HG03196 (cell line): ENCODE measurements around the gene ZNF217.
"Not testable (repeated sequence)": the region's sequence is repeated elsewhere in the genome, so short reads cannot be mapped to it uniquely, and the experiment has no call there.

Source experiments
- ATAC-seq: cut with Tn5 transposase; IDR thresholded peaks from one replicate; pipeline ENCODE4 v1.9.1; 2021; ENCODE audit not compliant: unreplicated experiment

The ZNF217 gene

GRCh38 chr20:53598140-53599043, 4.8 kb upstream of the ZNF217 start:
- no peak for ATAC-seq

DNA sequence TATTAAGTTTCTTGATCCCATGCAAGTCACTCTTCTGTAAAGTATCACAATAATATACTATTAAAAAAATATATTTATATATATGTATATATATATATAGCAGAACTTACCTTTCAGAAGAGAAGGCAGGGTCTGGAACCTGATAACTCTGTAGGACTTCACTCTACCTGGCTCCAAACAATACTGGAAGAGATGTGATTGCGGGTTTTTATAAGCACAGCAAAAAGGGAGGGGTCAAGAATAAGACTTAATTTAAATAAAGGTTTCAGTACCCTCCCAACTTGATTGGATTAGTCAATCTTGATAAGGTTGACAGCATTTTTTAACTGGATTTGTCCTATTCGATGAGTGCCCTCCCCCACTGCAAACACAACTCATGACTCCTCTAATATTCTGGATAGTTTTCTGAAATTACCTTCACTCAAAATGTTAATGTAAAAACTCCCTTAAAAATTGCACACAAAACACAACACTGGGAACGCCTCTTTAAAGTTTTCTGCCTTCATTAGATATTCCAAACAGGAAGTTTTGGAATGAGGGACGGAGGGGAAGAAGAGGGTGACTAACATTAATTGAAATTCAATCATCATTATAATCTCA, 4.0 kb upstream of the ZNF217 start:
- ATAC-seq = no peak

DNA sequence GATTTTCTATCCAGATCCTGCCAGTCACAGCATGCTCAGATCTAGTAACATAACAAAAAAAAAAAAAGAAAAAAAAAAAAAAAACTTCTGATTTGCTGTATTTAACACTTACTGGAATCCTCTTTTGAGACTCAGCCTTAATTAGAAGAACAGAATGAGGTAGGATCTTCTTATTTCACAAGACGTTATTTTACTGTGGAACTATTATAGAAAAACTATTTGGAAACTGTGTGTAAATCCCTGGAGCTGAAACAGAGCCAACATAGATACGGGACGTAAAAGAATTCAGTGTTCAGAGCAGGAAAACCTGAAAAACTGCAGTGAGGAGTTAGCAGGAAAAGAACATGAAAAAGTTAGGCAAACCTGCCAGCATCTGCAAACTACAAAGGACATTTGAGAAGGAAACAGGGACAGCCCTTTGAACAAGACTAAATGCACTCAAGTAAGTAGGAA, 3.4 kb upstream of the ZNF217 start:
- no peak for ATAC-seq

- not testable (repeated sequence) for ATAC-seq
Observed at GRCh38 chr20:53596189-53597001, 2.8 kb upstream of the ZNF217 start.

GRCh38 chr20:53595742-53596141, 2.1 kb upstream of the ZNF217 start:
- ATAC-seq = not testable (repeated sequence)

DNA sequence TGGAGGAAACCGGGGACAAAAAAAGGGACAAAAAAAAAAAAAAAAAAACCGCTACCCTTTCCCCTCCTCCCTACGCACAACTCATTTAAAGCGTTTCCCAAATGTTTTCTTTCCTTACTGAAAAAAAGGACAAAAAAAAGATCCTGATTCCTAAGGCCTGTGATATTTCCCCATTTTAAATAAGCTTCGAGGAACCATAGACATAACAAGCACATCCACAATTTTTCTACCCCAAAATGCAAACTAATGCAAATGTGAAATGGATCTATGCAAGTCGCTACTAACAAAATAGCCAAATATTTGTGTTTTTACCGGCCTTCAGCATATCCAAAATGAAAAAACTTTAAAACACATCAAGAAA, 1.4 kb upstream of the ZNF217 start:
- no peak for ATAC-seq

- peak; percentile 63 for ATAC-seq
Observed at GRCh38 chr20:53594068-53595017, 704 bp upstream of the ZNF217 start.

DNA sequence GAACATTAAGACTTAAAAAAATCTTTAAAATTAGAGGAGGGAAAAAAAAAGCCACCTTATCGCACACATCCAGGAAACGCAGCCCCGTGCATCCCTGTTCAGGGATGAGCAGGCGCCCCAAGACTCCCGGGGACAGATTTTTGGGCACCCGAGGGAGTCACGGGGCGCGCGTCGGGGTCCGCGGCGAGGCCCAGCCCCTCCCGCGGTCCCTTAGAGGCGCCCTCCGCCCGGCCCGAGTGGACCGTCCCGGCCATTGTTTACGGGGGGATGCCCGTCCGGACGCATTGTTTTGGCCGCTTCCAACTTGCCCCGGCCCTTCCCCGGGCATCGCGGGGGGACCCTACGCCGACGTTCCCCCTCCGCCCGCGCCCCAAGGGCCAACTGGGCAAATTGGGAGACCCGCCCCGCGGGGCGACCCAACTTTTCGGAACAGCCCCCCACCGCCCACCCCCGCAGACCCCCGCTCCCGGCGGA, 610 bp downstream of the ZNF217 start:
- peak; percentile 10 for ATAC-seq

- ATAC-seq = not testable (repeated sequence)
Observed at GRCh38 chr20:53592454-53592991, 1.1 kb downstream of the ZNF217 start.

DNA sequence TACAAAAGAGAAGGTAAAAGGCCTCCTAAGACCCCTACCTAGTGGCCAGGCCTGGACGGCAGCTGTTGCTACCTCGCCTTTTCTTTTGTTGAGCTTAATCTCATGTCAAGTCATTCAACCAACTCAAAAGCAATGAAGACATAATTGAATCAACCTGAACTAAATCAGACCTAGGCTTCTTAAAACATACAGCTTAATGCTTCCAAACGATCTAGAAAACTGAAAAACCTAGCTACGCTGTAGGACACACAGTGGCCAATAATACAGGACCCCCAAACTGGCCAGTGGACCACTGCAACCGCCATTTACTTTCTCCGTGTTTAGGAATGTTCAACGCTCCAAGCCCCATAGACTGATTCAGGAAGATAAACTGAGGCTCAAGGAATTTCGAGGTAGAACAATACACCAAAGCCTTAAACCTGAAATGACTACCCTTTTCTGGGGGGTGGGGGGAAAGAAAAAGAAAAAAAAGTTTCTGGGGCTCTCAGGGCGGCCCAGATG, 1.6 kb downstream of the ZNF217 start:
- ATAC-seq = not testable (repeated sequence)

GRCh38 chr20:53591206-53591741, 2.4 kb downstream of the ZNF217 start:
- ATAC-seq = not testable (repeated sequence)

DNA sequence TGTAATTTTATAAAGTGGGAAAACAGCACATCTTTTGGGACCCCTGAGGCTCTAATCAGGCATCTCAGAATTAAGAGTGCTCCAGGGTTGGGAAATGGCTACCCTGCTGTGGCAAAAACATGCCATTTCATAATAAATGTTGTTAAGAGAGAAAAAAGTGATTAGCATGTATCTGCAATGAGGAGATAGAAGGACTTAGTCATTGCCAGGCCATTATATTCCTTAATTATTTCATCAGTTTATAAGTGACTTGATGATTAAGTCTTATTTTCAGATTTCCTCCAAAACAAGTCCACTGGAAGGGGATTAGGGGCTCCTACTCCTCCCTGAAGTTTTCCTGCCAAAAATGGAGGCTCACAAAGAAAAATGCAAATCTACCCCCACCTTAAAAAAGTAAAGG, 3.0 kb downstream of the ZNF217 start:
- not testable (repeated sequence) for ATAC-seq

DNA sequence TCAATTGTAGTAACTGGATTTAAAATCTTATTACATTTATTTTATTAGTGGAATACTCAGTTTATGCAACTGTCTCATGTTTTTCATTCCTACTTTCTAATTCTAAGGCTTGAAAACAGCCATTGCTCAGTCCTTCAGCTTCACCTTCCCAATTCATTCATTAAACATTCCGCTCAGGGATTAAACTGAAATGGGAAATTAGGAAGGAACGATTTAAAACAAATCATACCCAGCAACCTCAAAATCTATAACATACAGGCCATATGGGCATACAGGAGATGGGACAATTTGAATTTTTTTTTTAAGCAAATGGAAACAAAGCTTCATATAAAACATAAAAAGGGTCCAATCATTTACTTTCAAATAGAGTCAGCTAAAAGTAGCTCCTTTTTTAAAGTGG, 3.5 kb downstream of the ZNF217 start:
- not testable (repeated sequence) for ATAC-seq

DNA sequence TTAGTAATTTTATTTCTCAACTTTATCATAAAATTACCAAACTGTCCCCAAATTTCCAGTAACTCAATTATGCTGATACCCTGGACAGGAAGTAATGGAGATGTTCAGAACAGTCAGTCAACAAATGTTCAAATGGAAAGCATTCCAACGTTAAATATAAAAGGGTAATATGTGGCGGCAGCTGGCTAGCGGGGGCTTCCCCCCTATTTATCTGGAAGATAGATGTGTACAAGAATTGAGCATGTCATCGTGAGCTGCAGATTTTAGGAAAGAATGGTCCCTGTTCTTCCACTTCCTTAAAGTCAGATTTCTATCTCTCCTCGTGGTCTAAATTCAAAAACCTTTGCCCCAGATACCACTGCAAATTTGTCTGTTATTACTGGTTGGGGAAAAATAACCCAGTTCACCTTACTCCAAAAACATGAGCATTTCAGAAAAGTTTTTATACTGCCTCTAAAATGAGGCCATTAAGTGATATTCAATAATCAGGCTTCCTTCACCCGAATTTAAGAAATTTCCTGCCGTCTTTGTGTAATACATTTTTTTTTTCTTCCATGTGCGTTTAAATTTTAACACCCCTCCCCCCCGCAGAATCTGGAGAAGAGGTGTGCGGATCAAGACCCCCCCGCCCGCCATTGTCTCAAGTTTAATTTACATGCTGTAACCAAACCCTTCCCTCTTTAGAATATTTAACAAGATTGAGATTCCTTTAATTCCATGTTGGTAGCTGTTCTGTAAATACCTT, 4.1 kb downstream of the ZNF217 start:
- ATAC-seq = not testable (repeated sequence)

- not testable (repeated sequence) for ATAC-seq
Observed at GRCh38 chr20:53587157-53587703, 6.4 kb downstream of the ZNF217 start.

GRCh38 chr20:53586640-53587039, 7.0 kb downstream of the ZNF217 start:
- ATAC-seq = no peak

- not testable (repeated sequence) for ATAC-seq
Observed at GRCh38 chr20:53585910-53586309, 7.7 kb downstream of the ZNF217 start.

DNA sequence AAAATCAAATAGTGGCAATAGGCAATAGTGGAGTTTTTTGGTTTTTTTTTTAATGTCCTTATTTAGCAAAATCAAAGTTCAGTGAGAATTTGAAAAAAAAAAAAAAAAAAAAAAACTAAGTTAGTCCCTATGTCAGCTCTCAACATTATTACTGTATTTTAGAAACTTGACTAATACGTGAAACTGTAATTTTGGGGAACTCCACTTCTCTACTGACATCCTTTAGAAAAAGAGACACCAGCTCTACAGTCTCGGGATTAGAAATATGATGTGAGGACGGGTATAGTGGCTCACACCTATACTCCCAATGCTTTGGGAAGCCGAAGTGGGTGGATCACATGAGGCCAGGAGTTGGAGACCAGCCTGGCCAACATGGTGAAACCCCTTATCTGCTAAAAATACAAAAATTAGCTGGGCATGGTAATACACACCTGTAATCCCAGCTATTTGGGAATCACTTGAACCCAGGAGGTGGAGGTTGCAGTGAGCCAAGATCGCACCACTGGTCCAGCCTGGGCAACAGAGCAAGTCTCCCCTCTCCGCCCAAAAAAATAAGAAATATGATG, 8.6 kb downstream of the ZNF217 start:
- ATAC-seq = not testable (repeated sequence)
